GM19238 (cell line): ENCODE results near the gene DNAJC7.
A peak's percentile ranks its signal among the peaks of the same experiment; 100 is the strongest.

ENCODE experiments used
- DNase-seq: peaks from one replicate; pipeline ENCODE4 v3.0.0; 2011; ENCODE audit warnings: low spot score; ENCODE audit not compliant: insufficient read length

The DNAJC7 gene, protein sequence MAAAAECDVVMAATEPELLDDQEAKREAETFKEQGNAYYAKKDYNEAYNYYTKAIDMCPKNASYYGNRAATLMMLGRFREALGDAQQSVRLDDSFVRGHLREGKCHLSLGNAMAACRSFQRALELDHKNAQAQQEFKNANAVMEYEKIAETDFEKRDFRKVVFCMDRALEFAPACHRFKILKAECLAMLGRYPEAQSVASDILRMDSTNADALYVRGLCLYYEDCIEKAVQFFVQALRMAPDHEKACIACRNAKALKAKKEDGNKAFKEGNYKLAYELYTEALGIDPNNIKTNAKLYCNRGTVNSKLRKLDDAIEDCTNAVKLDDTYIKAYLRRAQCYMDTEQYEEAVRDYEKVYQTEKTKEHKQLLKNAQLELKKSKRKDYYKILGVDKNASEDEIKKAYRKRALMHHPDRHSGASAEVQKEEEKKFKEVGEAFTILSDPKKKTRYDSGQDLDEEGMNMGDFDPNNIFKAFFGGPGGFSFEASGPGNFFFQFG

DNA sequence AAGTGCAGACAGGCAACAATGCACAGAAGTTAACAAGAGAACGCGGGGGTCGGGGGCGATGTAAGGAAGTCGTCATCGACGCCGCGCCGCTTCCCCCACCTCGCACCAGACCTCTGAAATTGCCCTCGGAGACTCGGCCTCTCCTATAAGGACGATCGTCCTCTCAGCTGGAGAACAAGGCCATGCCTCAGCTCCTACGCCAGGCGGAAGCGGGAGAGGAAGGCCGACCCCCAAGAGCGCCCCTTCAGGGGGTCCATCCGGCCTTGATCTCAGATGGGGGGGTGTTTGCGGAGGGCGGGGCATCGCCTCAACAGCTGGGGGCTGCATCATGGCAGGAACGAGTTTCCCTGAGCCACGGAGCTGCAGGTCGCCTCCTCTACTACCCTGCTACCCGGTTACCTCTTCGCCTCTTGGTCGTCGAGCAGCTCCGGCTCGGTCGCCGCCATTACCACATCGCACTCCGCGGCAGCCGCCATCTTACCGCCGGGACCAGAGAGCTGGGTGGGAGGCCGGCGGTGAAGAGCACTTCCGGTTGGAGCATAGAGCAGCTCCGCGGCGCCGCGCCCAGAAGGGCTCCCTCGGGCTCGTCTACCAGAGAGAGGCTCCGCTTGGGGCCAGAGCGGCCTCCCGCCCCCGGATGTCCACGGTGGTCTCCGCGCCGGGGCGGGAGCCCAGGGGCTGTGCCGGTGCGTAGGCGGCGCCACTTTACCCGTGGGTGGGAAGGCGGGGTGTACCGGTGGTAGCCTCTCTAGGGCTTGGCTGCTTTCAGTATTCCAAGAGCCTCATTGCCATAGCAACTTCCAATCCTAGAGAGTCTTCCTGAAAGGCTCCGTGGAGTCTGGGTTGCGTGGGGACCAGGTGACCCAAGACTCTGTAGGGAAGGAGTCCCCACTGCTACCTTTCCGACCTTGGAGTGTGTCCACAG lies at the start of gene DNAJC7:
Gene DNAJC7 (minus strand): TSS at position 499 of the 925 bp plus-strand sequence. CDS start 23 bp downstream, at position 476.
- DNase-seq = peak; percentile 95

DNA sequence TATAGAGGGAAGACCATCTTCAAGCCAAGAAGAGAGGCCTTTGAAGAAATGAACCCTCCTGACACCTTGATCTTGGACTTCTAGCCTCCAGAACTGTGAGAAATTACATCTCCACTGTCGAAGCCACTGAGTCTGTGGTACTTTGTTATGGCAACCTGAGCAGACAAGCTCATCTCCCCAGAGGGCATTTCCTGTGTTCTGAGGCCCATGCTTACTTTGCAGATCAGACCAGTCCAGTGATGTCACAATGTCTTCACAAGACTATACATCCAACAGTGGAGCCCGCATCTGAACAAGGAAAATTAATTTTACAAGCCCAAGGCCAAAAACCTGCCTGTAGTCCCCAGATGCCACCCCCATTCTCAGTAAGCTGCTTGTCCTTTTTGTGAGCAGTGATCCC lies 48.0 kb upstream of the DNAJC7 start:
- DNase-seq = no peak

DNA sequence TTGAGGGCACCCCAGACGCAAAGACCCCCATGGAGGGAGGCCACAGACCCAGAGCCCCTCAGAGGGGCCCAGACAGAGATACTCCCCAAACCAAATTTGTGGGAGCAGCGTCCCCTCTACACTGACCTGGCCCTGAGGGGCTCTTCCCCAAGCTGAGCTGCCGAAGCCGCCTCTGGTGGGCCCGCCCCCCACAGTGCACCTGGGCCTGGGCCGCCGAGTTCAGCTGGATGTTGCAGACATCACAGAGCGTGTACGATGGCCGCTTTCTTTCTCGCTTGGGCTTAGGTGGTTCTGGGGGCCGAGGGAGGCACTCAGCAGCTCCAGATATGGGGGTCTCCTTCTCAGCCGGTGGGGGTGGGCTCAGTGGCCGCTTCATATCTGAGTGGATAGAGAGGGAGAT lies 45.4 kb upstream of the DNAJC7 start:
- no peak for DNase-seq

DNA sequence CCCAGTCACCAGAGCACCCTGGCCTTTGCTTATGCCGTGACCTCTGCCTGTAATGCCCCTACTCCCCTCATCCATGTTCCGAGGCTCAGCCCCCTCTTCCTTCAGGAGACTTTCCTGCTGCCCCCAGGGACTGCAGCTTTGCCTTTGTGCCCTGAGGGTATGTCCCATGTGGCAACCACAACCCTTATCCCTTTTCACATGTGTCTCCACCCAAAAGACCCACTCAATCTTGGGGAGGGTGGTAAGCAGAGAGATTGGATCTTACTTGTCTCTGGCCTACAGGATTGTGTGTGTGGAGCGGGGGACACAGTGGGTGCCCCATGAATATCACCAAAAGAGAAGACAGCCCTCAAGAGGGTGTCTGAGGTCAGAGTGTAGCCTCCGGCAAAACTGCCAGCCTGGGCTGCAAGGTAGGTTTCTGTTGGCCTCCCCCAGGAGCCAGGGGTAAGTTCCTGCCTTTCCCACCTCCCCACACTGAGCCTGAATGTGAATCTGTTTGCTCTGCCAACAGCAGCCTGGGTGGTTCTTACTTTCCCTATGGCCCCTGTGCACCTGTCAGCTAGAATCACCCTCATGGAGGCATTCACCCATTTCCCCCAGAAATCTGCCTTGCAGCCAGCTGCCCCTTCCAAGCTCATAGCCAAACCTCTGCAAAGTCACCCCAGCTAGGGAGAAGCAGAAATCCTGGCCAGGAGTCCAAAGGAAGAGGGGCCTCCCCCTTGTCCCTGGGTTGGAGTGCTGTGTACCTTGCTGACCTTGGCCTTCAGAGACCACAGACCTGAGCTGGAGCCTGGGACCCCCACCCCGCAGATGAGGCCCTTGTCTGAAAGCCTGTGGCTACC lies 44.6 kb upstream of the DNAJC7 start:
- no peak for DNase-seq

DNA sequence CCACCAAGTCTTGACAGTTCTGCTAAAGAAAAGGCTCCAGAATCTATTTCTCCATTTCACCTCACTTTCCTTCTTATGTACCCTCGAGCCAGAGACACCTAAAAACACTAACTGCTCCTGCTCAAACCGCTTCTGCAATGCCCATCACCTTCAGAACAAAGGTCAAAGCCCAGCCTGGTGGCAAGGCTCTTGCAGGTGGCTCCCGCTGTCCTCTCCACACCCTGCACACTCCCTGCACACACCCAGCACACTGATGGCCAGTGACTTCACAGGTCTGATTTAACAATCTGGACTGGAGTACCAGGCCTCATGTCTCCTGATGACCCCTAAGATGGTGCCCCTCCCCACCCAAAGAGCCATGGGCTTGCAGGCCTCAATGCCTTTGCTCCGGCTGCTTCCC lies 43.0 kb upstream of the DNAJC7 start:
- no peak for DNase-seq

DNA sequence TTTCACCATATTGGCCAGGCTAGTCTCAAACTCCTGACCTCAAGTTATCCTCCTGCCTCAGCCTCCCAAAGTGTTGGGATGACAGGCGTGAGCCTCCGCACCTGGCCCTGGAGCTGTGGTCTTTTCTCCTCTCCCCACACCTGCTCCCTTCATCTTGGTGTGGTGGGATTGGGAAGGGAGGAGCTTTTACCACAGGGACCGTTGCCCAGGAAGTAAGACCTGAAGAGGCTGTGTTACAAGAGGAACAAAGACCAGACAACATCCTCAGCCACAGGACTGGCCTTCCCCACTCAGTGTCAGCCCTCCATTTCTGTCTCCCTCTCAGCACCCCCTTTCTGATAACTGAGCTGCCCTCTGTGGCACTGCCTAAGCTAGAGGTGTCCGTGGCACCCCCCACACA lies 42.6 kb upstream of the DNAJC7 start:
- DNase-seq = no peak

DNA sequence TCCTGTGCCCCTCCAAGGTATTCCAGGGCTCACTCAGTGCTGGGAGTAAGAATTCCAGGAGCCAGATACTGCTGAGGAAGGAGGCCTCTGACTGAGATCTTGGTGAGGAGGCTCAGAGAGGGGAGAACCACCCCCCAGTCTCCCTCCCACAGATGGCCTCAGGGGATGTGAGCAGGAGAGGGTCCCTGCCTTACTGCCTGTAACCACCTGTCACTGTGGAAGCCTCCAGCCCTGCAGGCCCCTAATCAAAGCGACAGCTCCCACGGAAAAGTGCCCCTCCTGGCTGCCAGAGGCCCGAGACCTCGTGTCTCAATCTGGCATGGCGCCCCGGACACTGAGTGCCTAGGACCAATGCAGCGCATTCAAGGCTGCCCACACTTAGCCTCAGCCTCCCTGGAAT lies 40.8 kb upstream of the DNAJC7 start:
- no peak for DNase-seq

DNA sequence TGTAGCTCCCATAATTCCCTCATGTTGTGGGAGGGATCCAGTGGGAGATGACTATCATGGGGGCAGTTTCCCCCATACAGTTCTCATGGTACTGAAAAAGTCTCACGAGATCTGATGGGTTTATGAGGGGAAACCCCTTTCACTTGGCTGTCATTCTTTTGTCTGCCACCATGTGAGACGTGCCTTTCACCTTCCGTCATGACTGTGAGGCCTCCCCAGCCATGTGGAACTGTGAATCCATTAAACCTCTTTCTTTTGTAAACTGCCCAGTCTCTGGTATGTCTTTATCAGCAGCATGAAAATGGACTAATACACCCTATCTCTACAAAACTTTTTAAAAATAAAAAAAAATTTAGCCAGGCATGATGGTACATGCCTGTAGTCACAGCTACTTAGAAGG lies 39.4 kb upstream of the DNAJC7 start:
- DNase-seq = no peak

DNA sequence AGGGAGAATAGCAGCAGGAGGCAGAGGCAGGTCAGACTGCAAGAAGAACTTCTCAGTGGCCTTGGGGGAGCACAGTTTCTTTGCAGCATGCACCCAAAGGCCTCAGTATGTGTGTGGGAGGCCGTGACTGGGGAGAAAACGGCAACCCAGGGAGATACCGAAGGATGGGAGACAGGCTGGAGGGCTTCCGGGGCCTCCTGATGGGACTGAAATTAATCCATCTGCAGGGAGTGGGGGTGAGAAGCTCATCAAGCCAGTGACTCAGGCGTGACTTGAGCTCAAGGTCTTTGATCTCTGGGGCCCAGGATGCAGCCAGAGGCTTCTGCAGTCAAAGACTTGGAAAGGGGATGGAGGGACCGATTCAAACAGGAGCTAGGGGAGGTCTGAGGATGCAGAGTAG lies 38.3 kb upstream of the DNAJC7 start:
- DNase-seq = no peak

DNA sequence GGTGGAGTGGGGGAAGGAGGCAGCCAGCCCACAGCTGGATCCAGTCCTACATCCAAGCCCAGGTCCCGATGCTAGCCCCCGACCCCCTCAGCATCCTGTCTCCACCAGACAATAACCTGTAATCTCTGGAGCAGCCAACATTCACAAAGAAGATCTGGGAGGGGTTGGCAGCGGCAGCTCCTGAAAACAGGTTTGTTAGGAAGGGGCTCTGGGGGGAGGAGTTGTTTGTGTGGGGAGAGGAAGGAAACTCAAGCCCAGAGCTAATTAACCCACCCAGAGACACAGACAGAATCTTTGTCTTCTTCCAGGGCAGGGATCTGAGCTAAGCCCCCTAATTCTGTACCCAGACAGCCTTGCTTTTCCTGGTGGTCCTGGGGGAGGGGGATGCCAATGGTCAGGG lies 37.8 kb upstream of the DNAJC7 start:
- no peak for DNase-seq

DNA sequence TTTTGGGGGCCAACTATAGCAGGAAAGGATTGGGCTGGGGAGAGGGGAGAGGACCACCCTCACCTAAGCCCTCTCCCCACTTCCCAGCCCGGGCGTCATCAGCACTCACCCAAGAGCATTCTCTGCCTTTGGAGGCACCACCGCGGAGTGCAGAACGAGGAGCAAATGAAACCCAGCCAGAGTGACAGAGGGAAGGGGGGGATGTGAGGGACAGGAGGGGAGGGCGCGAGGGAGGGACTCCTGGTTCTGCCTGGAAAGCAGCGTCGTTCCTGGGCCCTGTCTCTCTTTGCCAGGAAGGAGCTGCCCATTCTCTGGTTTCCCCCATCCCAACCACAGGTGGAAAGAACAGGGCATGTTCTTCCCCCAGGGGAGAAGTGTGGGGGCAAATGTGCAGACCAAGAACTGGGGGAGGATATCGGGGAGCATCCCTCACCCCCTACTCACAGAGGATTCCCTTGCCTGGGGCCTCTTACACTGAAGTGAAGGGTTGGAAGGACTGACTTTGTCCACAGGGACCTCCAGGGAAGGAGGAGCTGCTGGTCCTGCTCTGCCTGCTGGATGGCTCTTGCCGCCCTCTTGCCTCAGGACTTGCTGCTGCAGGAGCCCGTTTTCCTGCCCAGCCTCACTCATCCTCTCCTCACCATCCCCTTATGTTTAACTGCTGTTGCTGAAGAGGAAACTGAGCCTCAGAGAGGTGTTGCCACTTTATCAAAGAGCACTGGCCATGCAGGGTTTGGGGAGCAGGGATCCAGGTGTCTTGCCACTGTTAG lies 36.7 kb upstream of the DNAJC7 start:
- no peak for DNase-seq

DNA sequence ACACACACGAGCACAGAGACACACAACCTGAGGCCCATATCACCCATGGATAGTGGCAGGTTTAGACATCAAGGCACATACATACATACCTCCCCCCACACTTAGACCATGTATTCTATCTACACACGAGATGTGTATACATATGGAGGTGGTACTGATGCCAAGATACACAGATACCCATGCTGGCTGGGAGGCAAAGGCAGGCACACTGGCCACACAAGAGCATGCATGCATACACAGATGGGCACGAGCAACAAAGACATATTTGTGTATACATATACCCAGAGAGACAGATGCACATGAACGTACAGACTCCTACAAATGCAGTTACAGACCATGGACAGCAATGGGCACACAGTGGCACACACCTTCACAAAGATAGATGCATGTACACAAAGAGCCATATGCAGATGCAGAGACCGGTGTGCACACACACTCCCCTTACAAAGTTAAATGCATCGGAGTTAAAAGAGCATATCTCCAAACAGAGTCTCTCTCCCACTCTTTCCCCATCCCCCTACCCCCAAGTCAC lies 35.2 kb upstream of the DNAJC7 start:
- no peak for DNase-seq

DNA sequence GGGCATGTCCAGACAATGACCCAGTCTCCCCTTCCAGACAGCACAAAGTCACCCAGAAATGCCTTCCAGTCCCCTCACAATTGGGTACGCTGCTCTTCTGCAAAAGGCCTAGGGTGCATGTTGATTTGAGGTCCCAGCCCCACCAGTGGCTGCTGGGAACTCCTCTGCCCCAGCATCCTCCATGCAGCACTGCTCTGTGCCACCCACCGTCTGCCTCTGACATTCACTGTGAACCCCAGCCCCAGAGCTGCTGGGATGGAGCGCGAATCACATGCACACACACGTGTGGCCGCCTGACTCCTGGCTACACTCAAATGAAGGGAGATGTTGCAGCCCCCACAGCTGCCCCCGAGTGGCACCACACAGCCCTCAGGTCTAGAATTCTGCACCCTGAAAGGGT lies 34.4 kb upstream of the DNAJC7 start:
- DNase-seq = no peak

DNA sequence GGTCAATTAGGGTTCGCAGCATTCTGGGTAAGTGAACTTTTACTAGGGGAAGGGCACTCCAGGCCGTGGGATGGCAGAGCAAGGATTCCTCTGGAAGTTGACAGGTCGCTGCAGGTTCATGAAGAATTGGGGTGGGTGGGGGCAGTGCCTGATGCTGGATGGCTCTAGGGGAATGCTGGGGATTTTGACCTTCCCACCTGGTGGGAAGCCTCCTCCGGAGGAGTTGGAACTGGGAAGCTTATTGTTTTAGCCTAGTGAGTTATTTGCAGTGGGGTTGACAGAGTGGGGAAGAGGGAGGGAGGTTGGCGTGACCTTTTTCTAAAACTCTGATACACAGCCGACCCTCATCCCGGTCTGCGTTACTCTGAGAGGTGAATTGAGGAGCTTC lies 33.8 kb upstream of the DNAJC7 start:
- DNase-seq = no peak

DNA sequence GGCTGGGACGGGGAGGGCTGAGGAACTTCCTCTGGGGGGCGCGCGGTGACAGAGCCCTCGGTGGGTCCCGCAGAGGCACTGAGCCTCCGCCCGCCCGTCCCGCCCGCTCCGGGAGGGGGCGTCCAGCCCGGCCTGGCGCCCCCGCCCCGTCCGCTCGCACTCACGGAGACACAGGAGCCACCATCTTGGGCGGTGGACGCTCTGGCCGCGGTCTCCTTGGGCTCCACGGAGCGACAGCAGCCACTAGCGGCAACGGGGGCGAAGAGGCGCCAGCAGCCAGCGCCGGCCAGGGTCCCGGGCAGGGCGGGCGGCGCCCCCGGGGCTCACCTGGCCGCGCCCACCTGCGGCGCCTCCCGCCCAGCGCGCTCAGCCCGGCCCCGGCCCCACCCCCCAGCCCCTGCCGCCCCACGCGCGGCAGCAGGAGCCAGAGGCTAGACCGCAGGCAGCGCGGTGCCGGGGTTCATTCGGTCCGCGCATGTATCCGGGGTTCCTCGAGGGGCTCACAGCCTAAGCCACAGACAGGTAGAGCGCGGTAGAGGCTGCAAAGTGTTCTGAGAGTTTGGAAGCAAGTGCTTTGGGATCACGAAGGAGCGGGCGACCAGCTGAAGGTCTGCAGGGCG lies 33.3 kb upstream of the DNAJC7 start, which contains the start of gene C17orf113:
Gene C17orf113 (minus strand): TSS at position 209 of the 620 bp plus-strand sequence. CDS start 7,225 bp downstream, outside the sequence.
- DNase-seq = peak; percentile 72

DNA sequence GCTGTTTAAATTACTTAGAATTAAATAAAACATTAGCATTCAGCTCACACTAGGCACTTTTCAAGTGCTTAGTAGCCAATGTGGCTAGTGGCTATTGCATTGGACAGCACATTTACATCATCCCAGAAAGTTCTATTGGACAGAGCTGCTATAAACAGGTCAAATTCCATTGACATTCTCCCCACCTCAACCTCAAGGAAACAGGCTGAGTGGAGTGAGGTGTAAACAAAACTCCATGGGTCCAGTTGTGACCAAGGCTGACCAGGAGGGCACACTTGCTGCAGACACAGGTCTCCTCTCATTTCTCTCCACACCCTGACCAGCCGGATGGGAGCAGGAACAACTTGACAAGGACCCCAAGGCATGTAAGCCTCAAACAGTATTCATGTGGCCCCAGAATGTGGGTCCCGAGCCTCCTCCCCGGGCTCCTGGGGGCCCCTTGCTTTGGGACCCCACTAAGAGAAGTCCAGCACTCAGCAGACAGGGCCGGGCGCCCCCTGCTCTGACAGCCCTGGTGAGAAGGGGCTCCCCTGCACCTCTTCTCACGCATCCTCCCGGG lies 32.7 kb upstream of the DNAJC7 start:
- DNase-seq = no peak

DNA sequence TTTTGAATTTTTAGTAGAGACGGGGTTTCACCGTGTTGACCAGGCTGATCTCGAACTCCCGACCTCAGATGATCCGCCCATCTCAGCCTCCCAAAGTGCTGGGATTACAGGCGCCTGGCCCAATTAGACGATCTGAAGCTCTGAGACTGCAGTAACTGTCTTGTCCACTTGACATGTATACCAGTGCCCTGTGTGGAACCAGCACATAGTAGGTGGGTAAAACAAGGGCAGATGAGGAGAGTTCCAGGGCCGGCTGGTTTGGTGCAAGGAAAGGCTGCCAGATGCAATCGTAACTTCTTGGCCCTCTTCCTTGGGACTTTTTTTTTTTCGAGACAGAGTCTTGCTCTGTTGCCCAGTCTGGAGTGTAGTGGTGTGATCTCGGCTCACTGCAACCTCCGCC lies 30.1 kb upstream of the DNAJC7 start:
- no peak for DNase-seq

DNA sequence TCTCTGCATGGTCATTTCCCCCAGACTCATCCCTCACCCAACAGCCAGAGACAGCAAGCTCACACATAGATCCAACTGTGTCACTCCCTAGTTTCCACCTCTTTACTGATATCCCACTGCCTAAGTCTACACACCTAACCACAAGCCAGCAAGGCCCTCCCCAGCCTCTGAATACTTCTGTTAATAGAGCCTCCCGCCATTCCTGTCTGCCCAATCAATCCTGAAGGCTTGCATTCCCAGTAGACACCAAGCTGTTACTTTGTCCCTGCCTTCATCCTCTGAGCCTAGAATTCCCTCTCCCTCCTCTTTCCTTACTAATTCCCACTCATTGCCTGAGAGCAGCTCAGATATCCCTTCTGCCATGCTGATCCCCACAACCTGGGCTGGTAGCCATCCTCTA lies 28.5 kb upstream of the DNAJC7 start:
- no peak for DNase-seq

DNA sequence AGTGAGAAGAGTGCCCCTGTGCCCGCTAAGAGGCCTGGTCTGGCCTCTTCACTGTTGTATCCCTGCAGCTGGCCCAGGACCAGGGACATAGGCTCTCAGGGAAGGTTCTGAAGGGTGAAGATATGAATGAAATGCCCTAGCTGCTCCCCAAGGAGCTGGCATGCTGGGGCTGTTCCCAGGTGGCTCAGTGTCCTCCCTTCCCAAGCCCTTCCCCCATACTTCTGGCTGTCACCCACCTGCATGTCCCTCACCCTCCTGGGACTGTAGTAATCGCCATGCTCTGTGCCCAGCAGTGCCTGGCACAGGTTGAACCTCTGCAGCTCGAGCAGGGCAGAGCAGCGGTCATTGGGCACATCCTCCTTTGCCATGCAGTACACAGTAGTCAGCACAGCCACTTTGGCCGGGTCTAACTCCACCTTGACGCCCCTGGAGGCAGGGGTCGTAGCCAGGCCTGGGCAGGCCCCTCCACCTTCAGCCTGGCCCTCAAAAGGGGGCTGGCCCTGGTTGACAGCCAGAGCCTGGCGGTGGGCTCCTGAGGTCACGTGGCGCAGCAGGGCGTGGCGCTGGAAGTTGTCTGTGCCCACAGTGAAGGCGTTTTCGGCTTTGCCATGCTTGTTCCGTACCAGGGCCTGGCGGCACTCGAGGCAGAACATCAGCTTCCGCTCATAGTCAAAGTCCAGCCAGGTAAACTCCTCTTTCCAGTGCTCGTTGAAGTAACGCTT lies 25.5 kb upstream of the DNAJC7 start:
- no peak for DNase-seq
